Left lung (tissue), 10 donors: ENCODE data around the gene SLC39A8. TPM values are rescaled to one million over a fixed set of nuclear protein-coding genes. Genes with fewer than 3 reads are reported as not detected.
A peak's percentile ranks its signal among the peaks of the same experiment; 100 is the strongest.

Experiments used
- ATAC-seq: fragments of 200-7000 bp; cut with Tn5 transposase; one replicate; pipeline ENCODE4 v1.9.1; 2020; ENCODE audit warnings: moderate library complexity
- DNase-seq, 4 donors: peaks; one replicate each; pipeline ENCODE4 v3.0.0-alpha.2; 2013 to 2020
- H3K27ac ChIP-seq, 2 donors: fragments of 200-600 bp; sonication (generic) in 1 of 2; one replicate each; pipeline versions ENCODE4 v1.5.0 to v1.8.0; 2020 to 2021
- H3K27me3 ChIP-seq, 2 donors: fragments of 200-600 bp; sonication (generic) in 1 of 2; one replicate each; pipeline versions ENCODE4 v1.5.0 to v1.8.0; 2020 to 2021
- H3K36me3 ChIP-seq, 2 donors: fragments of 200-600 bp; sonication (generic) in 1 of 2; one replicate each; pipeline versions ENCODE4 v1.5.0 to v1.8.0; 2020 to 2021
- H3K4me1 ChIP-seq, 2 donors: fragments of 200-600 bp; one replicate each; pipeline ENCODE4 v1.8.0; 2021
- H3K4me3 ChIP-seq, 2 donors: fragments of 200-600 bp; sonication (generic) in 1 of 2; one replicate each; pipeline versions ENCODE4 v1.5.0 to v1.8.0; 2020 to 2021; ENCODE audit warnings: mild to moderate bottlenecking in 1 of 2
- H3K9me3 ChIP-seq, 2 donors: fragments of 200-600 bp; sonication (generic) in 1 of 2; one replicate each; pipeline versions ENCODE4 v1.5.0 to v1.8.0; 2020 to 2021
- intact Hi-C, 2 donors: fragments of 100-400 bp; cut with DNase I; formaldehyde crosslinking; loops; one replicate each; pipeline versions ENCODE4 v1.11.2 to v1.14.2; 2022
- polyA plus RNA-seq, 6 donors: library from polyadenylated mRNA; unstranded; fragments of 120-200 nt; gene quantifications; one replicate each; pipeline ENCODE4 v1.2.1, GENCODE V29; 2013; ENCODE audit not compliant: insufficient read length in 6 of 6
- total RNA-seq, 2 donors: library from RNA; stranded (reverse); fragmentation: NEBNext Ultra II Directional; extraction: Animal tissue kit (Norgen Biotek cat#: 25700); gene quantifications; one replicate each; pipeline ENCODE4 v1.2.1, GENCODE V29; 2021
- TF ChIP-seq, protein P1 (sequence below), 2 donors: fragments of 200-600 bp; sonication (generic) in 1 of 2; IDR thresholded peaks; one replicate each; pipeline versions ENCODE4 v1.5.0 to v1.8.0; 2021; ENCODE audit warnings: antibody characterized with exemption in 2 of 2
- donor health status: DM: no; HTN: yes; CAD: no.
- donor health status: DM: no; HTN: no; CAD: no.

The SLC39A8 gene
- total and polyA plus RNA-seq, 8 donors, result 4.5 to 318 (median 7.1) TPM

DNA sequence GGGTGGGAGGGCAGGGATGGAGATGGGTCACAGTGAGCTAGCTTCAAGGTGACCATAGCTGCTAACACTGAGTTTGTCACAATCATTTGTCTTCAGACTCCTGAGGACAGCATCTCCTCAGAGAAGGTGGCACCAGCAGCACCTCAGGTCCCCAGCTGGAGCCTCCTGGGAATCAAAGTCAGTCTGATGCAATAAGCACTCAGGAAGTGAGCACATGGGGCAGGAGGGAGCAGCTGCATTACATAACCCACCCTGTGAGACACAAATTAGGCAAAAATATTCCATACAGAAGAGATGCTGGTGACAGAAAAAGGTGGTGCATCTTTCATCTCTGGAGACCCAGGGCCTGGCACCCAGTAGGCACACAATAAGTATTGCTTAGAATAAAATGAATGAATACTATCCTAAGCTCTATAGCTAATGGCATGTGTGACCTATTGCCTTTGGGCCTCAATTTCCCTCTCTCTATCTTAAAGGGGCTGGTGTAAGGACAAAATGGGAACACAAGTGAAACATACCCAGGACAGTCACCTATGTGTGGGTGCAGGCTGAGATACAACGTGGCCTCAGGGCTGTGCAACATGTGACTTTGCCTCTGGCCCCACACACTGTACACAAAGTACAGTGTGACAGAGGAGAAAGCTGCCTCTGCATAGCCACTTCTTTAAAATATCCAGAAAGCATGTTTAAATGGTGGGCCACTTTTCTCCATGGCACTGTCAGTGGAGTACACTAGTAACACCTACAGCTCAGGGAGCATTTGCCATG is 37.1 kb downstream of the SLC39A8 start:
- ATAC-seq, result peak; percentile 64
- intact Hi-C loops, result no loop called here

DNA sequence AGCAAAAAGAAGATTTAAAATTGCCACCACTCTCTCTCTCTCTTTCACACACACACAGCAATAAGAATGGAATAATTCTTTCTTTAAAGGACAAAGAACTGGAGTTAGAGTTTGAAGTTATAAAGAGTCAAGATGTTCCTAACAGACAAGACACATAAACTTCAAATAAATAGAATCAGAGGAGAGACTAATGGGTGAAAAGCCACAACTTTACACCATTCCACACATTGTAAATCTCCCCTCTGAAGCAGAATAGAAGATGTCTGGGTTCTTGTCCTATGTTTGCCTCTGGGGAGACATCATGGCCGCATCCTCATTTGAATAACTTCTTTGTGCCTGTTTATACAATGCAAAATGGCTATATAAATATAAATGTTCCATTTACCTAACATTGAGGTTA is 39.6 kb downstream of the SLC39A8 start:
- Histone ChIP-seq H3K4me3 (no peak overlapping the region), H3K27ac (no peak overlapping the region), H3K27me3 (no peaks in the 10 kb centered on the region), H3K36me3 (peaks cover 0 to 77% of the 10 kb centered on the region in 2 donors), H3K4me1 (peaks cover 0 to 16% of the 10 kb centered on the region in 2 donors), H3K9me3 (no peaks in the 10 kb centered on the region)
- intact Hi-C loops, result no loop called here
- ATAC-seq, result no peak
- TF ChIP-seq, protein P1, sequence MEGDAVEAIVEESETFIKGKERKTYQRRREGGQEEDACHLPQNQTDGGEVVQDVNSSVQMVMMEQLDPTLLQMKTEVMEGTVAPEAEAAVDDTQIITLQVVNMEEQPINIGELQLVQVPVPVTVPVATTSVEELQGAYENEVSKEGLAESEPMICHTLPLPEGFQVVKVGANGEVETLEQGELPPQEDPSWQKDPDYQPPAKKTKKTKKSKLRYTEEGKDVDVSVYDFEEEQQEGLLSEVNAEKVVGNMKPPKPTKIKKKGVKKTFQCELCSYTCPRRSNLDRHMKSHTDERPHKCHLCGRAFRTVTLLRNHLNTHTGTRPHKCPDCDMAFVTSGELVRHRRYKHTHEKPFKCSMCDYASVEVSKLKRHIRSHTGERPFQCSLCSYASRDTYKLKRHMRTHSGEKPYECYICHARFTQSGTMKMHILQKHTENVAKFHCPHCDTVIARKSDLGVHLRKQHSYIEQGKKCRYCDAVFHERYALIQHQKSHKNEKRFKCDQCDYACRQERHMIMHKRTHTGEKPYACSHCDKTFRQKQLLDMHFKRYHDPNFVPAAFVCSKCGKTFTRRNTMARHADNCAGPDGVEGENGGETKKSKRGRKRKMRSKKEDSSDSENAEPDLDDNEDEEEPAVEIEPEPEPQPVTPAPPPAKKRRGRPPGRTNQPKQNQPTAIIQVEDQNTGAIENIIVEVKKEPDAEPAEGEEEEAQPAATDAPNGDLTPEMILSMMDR (IDR thresholded peaks at IDR 0.05), result no peak
- no peak for DNase-seq

More for the DNA sequence above, 37.1 kb downstream of the SLC39A8 start:
- Histone ChIP-seq H3K27me3 (no peaks in the 10 kb centered on the region), H3K9me3 (no peaks in the 10 kb centered on the region), H3K4me1 (peaks cover 0 to 21% of the 10 kb centered on the region in 2 donors), H3K27ac (peak overlapping the region in 1 of 2 donors; percentile 29), H3K36me3 (peaks cover 0 to 78% of the 10 kb centered on the region in 2 donors), H3K4me3 (no peak overlapping the region)
- TF ChIP-seq, protein P1 (IDR thresholded peaks at IDR 0.05), result no peak
- no peak for DNase-seq

DNA sequence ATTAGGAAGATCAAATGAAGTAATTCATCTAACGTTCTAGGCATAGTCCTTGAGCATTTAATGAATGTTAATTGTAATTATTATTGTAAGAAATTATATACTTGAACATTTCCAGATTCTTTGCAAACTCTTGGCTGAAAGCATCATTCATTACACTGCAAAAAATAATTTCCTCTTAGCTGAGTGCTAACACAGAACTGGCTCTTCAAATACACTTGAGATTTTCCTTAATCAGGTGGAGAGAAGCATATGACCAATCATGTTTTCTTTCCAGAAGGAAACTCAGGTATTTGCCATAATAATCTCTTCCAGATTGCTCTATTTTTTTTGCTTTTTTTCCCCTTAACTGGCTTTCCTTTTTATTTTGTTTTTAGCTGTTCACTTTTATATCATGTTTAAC is 42.5 kb downstream of the SLC39A8 start:
- DNase-seq (no peak), ATAC-seq (peak; percentile 38)
- peaks cover 0 to 55% of the 10 kb centered on the region in 2 donors for H3K36me3 ChIP-seq
- peak overlapping the region in 1 of 2 donors; percentile 67 for H3K27ac ChIP-seq
- TF ChIP-seq, protein P1 (IDR thresholded peaks at IDR 0.05), result no peak
- no peak overlapping the region for H3K4me3 ChIP-seq
- no peaks in the 10 kb centered on the region for H3K27me3 ChIP-seq
- intact Hi-C loops, result no loop called here
- peaks cover 0 to 17% of the 10 kb centered on the region in 2 donors for H3K4me1 ChIP-seq
- H3K9me3 ChIP-seq, result no peaks in the 10 kb centered on the region

DNA sequence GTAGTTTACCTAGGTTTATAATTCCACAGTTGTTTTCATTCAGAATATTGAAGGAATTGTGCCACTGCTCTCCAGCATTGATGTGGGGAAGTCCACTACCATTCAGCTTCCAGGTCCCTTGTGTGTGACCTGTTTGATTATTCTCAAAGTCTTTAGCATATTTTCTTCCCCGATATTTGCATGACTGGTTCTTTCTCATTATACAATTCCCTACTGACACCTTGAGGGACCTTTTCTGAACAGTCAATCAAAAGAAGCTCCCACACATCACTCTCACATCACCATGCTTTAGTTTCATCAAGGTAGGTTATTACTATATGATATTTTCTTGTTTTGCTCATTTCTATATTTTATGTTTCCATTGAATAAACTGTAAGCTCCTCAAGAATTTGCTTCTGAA is 44.1 kb downstream of the SLC39A8 start:
- Histone ChIP-seq H3K4me3 (no peak overlapping the region), H3K4me1 (peaks cover 0 to 13% of the 10 kb centered on the region in 2 donors), H3K27ac (peak overlapping the region in 1 of 2 donors; percentile 41), H3K36me3 (peaks cover 0 to 56% of the 10 kb centered on the region in 2 donors), H3K27me3 (no peaks in the 10 kb centered on the region), H3K9me3 (no peaks in the 10 kb centered on the region)
- DNase-seq, result no peak
- TF ChIP-seq, protein P1 (IDR thresholded peaks at IDR 0.05), result no peak
- intact Hi-C loops, result no loop called here
- no peak for ATAC-seq

DNA sequence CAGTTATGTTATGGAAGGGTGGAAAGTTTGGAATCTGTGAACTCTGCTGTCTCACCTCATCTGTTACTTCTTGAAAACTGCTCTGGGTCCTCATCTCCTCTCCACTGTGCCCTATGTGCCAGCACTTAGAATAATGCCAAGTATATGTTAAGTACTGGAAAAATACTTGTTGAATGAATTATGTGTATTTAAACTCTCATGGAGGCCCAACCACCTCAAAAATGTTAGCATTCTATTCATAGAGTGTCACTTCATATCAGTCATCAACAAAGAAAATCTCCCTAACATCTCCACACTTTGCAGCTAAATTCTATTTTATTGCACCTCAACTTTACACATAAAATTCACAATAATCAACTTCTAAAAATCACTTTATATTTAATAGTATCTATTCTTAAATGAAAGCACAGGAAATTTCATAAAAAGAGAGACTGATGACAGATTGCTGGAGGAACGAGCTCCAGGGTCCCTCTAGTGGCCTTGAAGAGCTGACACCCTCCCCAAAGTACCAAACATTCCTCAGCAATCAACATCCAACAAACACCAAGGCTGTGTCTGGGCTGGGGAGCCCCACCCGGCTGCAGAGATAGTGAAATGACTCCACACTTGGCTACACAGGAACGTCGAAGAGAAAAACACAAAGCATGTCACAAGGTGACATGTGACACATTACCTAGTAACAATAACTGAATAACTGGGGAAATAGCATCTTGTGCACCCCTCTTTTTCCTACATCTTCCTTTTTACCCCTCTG is 45.8 kb downstream of the SLC39A8 start:
- TF ChIP-seq, protein P1 (IDR thresholded peaks at IDR 0.05), result peak; percentile 39 to 51
- H3K9me3 ChIP-seq, result no peaks in the 10 kb centered on the region

More for the DNA sequence above, 45.8 kb downstream of the SLC39A8 start:
- peak overlapping the region; percentile 41 to 71 for H3K27ac ChIP-seq
- no peak overlapping the region for H3K4me3 ChIP-seq
- peaks cover 0 to 53% of the 10 kb centered on the region in 2 donors for H3K36me3 ChIP-seq
- peaks cover 0 to 13% of the 10 kb centered on the region in 2 donors for H3K4me1 ChIP-seq
- intact Hi-C loops, result no loop called here
- no peaks in the 10 kb centered on the region for H3K27me3 ChIP-seq
- ATAC-seq (peak; percentile 78), DNase-seq (peak in 3 of 4 donors; percentile 17 to 57 (median 23))
